ENCODE results near the gene ZFP64.

GRCh38 chr20:52110456-52110855 is 81.1 kb downstream of the ZFP64 start:
- no peak for TF ChIP-seq CTCF (conservative IDR thresholded peaks at IDR 0.05)
- TF ChIP-seq EZH2 (IDR thresholded peaks at IDR 0.05; ENCODE audit: low read depth), result no peak

All from PC-9 (cell line).